ENCODE measurements around the gene KRT4. TPM values are rescaled to one million over a fixed set of nuclear protein-coding genes. Genes with fewer than 3 reads are reported as not detected.

The KRT4 gene
- total and polyA plus RNA-seq, 7 donors, result 0.86 to 18.6 TPM; not detected in 5

GRCh38 chr12:52825961-52826360, 12.0 kb upstream of the KRT4 start:
- peaks cover 0 to 11% (median 4%) of the 10 kb centered on the region in 4 donors for H3K4me1 ChIP-seq
- no peaks in the 10 kb centered on the region for H3K9me3 ChIP-seq
- 81 to 87% methylated on average over 4 of the region's 4 CpGs for WGBS, 2 donors
- intact Hi-C loops (cut with DNase I), result no loop called here
- no peaks in the 10 kb centered on the region for H3K27me3 ChIP-seq
- no peak for TF ChIP-seq CTCF (IDR thresholded peaks at IDR 0.05)
- TF ChIP-seq EP300 (IDR thresholded peaks at IDR 0.05), result no peak
- TF ChIP-seq POLR2AphosphoS5 (IDR thresholded peaks at IDR 0.05), result no peak
- no peak overlapping the region for H3K4me3 ChIP-seq
- H3K27ac ChIP-seq, result no peak overlapping the region
- no peaks in the 10 kb centered on the region for H3K36me3 ChIP-seq
- no peak for DNase-seq

DNA sequence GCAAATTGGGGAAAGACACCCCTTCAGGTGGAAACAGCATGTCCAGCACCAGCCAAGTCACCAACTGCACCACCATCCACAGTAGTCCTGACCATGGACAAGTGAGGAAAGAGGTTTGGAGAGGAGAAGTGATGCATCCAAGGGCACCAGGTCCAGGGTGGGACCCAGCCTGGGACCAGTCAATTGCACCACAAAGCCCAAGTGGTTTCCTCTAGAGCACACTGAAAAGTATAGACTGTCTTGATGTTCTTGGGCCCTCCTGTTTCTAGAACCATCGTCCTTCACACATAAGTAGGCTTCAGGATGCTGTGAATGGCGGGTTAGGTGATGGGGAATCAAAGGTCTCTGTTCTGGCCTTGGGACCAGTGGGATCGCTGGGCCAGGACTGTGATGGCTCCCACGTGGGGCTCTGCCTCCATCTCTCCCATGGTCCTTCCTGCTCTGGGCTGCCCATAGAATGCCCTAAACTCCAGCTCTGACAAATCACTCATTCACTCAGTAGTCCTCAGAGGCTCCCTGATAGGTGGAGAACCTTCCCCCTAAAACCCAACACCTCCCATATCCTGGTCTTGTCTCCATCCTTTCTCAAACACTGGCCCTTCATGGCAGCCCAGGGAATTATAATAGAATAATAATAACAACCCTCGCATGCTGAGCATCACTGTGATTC, 11.0 kb upstream of the KRT4 start:
- TF ChIP-seq POLR2A (IDR thresholded peaks at IDR 0.05), result no peak
- TF ChIP-seq EP300 (IDR thresholded peaks at IDR 0.05), result no peak
- TF ChIP-seq POLR2AphosphoS5 (IDR thresholded peaks at IDR 0.05), result no peak
- TF ChIP-seq CTCF (IDR thresholded peaks at IDR 0.05), result no peak
- intact Hi-C loops (cut with DNase I), result no loop called here
- WGBS, 2 donors, result 88 to 90% methylated on average over 5 of the region's 5 CpGs
- Histone ChIP-seq H3K4me3 (no peak overlapping the region), H3K4me1 (peaks cover 0 to 11% (median 4%) of the 10 kb centered on the region in 4 donors), H3K9me3 (no peaks in the 10 kb centered on the region), H3K27ac (no peak overlapping the region), H3K27me3 (peaks cover 0 to 1% (median 0%) of the 10 kb centered on the region in 3 donors), H3K36me3 (no peaks in the 10 kb centered on the region)
- no peak for DNase-seq

DNA sequence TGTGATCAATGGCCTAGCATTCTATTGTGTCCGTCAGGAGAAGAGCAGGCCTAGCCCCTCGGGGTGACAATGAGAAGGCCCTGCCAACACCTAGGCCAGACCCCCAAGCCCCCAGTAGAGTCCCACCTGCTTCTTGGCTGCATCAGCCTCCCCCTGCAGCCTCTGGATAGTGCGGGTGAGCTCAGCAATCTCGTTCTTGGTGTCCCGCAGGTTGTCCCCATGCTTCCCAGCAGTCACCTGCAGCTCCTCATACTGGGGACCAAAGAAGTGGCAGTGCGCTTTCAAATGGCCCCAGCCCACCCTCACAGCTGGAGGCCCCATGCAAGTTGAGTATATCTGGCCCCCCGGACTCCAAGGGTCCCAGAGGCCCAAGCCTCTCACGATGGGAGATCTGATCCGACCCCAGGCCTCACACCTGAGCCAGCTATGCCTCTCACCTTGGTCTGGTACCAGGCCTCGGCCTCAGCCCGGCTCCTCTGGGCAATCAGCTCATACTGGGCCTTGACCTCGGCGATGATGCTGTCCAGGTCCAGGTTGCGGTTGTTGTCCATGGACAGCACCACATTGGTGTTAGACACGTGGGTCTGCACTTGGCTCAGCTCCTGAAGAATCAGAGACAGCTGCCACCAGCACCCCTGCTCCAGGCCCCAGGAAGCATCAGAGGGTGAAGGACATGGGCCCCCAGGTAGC, 10.0 kb upstream of the KRT4 start:
- Histone ChIP-seq H3K4me3 (no peak overlapping the region), H3K27ac (no peak overlapping the region), H3K36me3 (no peaks in the 10 kb centered on the region), H3K4me1 (peaks cover 0 to 11% (median 4%) of the 10 kb centered on the region in 4 donors), H3K27me3 (peaks cover 0 to 6% (median 0%) of the 10 kb centered on the region in 3 donors), H3K9me3 (no peaks in the 10 kb centered on the region)
- no peak for DNase-seq
- 87 to 93% methylated on average over 15 of the region's 15 CpGs for WGBS, 2 donors
- TF ChIP-seq POLR2AphosphoS5 (IDR thresholded peaks at IDR 0.05), result no peak
- TF ChIP-seq CTCF (IDR thresholded peaks at IDR 0.05), result no peak
- no peak for TF ChIP-seq POLR2A (IDR thresholded peaks at IDR 0.05)
- no peak for TF ChIP-seq EP300 (IDR thresholded peaks at IDR 0.05)
- intact Hi-C loops (cut with DNase I), result no loop called here

GRCh38 chr12:52822771-52823510, 9.0 kb upstream of the KRT4 start:
- no peak for DNase-seq
- Histone ChIP-seq H3K4me3 (no peak overlapping the region), H3K36me3 (no peaks in the 10 kb centered on the region), H3K9me3 (no peaks in the 10 kb centered on the region), H3K4me1 (peaks cover 0 to 11% (median 4%) of the 10 kb centered on the region in 4 donors), H3K27me3 (peaks cover 0 to 6% (median 0%) of the 10 kb centered on the region in 3 donors), H3K27ac (no peak overlapping the region)
- no peak for TF ChIP-seq EP300 (IDR thresholded peaks at IDR 0.05)
- TF ChIP-seq POLR2AphosphoS5 (IDR thresholded peaks at IDR 0.05), result no peak
- no peak for TF ChIP-seq POLR2A (IDR thresholded peaks at IDR 0.05)
- no peak for TF ChIP-seq CTCF (IDR thresholded peaks at IDR 0.05)
- intact Hi-C loops (cut with DNase I), result no loop called here
- WGBS, 2 donors, result 76 to 77% methylated on average over 16 of the region's 16 CpGs
